Retinal pigment epithelial cell (primary cell): ENCODE data around the gene PECR.

ENCODE experiments used
- DNase-seq: peaks from one replicate; pipeline ENCODE4 v3.0.0-alpha.2; 2010; ENCODE audit warnings: low read depth
- H3K4me3 ChIP-seq: 2 replicates; pipeline ENCODE4 v1.5.1; 2011; ENCODE audit warnings: mild to moderate bottlenecking, low read length, control low read depth, moderate library complexity
- TF ChIP-seq, protein P1 (sequence below): conservative IDR thresholded peaks from 2 replicates; pipeline ENCODE4 v1.5.1; 2011; ENCODE audit warnings: low read depth, low read length, control low read depth, inconsistent platforms

The PECR gene

GRCh38 chr2:216003876-216004696 lies 77.5 kb downstream of the PECR start:
- TF ChIP-seq, protein P1, sequence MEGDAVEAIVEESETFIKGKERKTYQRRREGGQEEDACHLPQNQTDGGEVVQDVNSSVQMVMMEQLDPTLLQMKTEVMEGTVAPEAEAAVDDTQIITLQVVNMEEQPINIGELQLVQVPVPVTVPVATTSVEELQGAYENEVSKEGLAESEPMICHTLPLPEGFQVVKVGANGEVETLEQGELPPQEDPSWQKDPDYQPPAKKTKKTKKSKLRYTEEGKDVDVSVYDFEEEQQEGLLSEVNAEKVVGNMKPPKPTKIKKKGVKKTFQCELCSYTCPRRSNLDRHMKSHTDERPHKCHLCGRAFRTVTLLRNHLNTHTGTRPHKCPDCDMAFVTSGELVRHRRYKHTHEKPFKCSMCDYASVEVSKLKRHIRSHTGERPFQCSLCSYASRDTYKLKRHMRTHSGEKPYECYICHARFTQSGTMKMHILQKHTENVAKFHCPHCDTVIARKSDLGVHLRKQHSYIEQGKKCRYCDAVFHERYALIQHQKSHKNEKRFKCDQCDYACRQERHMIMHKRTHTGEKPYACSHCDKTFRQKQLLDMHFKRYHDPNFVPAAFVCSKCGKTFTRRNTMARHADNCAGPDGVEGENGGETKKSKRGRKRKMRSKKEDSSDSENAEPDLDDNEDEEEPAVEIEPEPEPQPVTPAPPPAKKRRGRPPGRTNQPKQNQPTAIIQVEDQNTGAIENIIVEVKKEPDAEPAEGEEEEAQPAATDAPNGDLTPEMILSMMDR = no peak
- DNase-seq = no peak

GRCh38 chr2:216002693-216003092 lies 78.9 kb downstream of the PECR start:
- H3K4me3 ChIP-seq = no peak overlapping the region
- TF ChIP-seq, protein P1 = no peak

More at GRCh38 chr2:216003876-216004696, 77.5 kb downstream of the PECR start:
- no peak overlapping the region for H3K4me3 ChIP-seq

GRCh38 chr2:216002101-216002678 lies 79.4 kb downstream of the PECR start:
- no peak overlapping the region for H3K4me3 ChIP-seq
- TF ChIP-seq, protein P1 = no peak
- DNase-seq = no peak

More at GRCh38 chr2:216002693-216003092, 78.9 kb downstream of the PECR start:
- DNase-seq = no peak

DNA sequence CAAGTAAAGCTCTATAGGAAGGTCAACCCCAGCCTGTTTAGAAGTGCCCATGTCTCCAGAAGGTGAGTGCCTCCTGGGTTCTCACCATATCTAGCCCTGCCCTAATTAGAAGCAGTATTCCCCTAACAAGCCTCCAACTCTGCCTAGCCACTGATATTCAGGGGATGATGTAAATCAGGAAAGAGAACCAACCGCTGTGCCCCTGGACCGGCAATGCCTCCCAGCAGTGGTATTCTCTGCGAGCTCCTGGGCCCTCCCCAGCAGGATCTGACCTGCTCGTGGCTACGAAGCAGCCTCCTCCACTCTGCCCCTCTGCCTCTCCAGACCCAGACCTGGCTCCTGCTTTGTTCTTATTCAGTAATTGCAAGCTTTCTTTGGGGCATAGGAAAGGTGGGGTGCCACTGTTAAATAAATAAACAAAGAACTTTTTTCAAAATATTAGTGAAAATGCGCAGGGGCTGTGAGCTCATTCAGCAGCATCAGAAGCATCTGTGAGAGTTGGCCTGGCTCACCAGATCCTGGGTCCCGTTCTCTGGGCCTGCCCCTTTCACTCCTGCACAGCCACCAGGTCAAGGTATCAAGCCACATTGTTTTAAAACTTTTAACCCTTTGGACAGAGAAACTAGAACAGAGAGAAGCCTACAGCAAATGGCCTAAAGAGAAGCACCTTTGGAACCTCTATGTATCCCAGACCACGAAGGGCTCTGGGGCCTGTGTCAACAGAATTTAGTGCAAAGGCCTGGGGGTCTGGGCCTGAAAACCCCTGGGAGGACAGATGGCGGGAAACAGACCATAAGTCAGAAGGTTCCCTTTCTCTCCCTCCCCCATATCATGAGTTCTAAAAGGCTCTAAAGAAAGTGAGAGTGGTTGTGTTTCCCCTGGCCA lies 80.2 kb downstream of the PECR start:
- TF ChIP-seq, protein P1 = no peak
- no peak for DNase-seq
- no peak overlapping the region for H3K4me3 ChIP-seq

DNA sequence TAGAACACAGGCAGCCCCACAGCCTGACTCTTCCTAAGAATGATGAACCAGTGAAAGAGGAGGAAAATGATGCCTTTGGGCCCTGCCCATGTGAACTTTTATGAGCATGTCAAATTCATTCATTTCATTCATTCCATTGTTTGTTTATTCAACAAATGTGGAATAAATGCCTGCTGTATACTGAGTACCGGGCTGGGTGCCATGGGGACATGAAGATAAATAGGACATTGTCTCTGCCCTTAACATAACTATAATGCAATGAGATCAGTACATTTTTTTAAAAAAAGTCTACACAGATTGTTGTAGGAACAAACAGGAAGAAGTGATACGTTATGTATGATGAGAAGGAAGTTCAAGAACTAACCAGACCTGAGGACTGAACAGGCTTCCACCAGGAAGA lies 83.0 kb downstream of the PECR start:
- TF ChIP-seq, protein P1 = no peak
- H3K4me3 ChIP-seq = no peak overlapping the region
- no peak for DNase-seq

DNA sequence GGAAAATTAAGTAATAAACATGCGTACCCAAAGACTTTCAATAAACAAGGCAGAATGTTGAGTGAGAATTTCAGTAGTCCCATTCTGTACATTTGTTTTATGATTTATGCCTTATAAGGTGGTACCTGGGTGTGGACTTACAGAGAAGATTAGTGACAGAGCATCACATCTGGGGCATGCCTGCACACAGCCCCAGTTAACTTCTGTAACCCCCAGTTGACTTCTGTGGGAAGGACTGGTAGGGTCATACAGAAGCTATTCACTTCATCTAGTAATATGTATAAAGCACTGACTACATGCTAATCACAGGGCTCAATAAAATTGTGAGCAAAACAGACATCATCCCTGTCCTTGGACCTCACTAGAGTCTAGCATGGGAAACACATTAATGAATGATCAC lies 84.4 kb downstream of the PECR start:
- TF ChIP-seq, protein P1 = no peak
- DNase-seq = no peak
- H3K4me3 ChIP-seq = no peak overlapping the region
